HG03354 (cell line): Measurements from ENCODE around the gene PEX26.

Experiments
- ATAC-seq: cut with Tn5 transposase; IDR thresholded peaks from one replicate; pipeline ENCODE4 v1.9.1; 2021; ENCODE audit warnings: mild to moderate bottlenecking; ENCODE audit not compliant: unreplicated experiment, poor library complexity, severe bottlenecking

The PEX26 gene

DNA sequence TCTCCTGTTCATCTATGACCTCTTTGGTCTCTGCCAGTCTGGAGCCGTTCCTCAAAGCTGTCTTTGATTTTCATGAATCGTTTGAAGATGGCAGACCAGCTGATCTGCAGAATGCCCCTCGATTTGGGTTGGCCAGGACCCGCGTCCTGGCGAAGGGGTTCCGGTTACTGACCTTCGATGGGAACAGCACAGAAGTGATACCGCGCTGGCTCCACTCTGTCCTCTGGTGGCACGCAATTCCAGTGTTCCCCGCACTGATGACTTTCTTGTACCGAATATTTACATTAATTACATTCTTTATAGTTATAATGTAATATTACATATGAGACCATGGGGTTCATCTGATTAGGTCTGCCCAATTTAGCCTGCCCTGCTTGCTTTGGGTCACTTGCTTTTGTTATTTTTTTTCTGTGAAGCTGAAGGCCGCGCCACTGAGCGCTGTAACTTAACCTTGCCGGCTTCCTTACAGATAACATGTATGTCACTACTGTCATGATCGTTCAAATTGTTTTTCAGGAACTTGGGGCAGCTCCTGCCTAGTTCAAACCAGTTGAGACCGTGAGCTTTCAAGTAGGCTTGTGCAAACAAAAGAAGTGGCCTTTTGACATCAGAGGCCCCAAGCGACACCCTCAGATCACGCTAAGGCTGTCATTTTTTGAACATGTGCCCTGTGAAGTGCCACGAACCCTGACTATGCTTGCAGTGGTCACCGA lies 68.0 kb downstream of the PEX26 start:
- ATAC-seq: no peak

DNA sequence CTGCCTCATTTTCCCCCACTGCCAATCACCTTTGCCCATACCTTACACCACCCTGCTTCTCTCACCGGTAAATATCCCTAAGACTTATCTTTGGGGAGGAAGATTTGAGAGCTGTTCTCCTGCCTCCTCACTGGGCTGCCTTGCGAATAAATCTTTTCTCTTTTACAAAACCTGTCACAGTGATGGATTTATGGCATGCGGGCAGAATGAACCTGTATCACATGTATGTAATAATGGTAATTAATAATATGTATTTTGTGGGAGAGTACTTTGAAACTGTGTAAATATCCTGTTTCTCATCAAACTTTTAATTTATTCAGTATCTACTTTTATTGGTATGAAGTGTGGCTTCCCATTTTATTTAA lies 68.6 kb downstream of the PEX26 start:
- no peak for ATAC-seq

DNA sequence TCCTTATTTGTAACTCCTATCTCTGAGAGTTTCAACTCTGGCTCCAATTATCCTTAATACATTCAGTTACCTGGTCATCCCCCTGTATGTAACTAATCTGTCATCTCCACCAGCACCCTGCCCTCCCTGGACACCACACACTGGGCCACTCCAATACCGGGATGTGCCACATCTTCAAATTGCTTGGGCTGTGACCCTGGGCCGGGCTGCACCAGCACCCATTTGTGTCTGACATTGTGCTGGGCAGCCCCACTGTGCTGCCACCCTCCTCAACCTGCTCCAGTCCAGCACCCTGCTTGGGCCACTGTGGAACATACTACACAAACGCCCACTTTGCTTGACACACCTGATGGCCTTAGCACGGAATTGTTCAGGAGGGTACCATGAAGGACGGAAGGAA lies 70.0 kb downstream of the PEX26 start:
- ATAC-seq: no peak

DNA sequence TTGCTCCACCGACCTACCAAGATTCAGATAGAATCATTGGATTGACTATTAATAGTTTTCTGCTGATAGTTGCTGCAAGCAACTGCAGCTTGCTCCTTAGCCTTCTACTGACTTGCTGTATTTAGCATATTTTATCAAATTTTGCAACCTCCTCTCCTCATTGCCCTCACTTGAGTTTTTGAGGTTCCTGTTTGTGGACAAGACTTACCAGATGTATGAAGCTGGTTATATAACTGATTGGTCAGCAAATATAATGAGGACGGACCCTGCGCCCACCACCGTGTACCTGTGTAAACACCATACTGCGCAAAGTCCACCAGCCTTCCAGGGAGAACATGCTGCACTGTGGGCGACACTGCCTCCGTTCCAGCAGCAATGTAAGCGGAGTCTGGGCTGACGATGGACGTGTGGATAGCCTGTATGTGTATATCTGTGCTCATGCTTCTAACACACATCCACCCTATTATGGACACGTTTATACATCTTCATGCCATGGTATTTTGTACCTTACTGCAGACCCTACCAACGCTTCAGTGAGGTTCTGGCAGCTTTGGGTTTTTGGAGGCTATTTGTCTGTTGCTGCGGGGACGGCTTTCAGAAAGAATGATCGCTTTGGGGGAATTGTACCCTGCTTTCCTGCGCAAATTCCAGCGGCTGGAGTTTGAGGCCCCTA lies 70.6 kb downstream of the PEX26 start:
- ATAC-seq: no peak

DNA sequence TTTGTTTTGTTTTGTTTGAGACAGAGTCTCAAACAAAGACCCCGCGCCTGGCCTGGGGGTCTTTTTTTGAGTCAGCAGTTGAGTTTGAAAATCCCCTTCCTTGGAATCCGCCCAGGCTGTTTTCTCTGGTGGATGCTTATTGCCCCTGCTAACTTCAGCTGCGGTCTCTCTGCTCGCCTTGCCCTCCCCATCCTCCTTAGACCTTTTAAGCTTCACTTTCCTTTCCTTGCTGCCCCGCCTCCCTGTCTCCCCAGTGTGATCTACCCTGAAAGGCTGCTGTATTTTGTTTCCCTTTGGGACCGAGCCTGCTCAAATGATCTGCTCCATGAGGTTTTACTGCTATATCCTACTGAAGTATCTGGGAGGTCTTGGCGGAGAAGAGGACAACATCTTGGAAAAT lies 74.7 kb downstream of the PEX26 start:
- no peak for ATAC-seq

DNA sequence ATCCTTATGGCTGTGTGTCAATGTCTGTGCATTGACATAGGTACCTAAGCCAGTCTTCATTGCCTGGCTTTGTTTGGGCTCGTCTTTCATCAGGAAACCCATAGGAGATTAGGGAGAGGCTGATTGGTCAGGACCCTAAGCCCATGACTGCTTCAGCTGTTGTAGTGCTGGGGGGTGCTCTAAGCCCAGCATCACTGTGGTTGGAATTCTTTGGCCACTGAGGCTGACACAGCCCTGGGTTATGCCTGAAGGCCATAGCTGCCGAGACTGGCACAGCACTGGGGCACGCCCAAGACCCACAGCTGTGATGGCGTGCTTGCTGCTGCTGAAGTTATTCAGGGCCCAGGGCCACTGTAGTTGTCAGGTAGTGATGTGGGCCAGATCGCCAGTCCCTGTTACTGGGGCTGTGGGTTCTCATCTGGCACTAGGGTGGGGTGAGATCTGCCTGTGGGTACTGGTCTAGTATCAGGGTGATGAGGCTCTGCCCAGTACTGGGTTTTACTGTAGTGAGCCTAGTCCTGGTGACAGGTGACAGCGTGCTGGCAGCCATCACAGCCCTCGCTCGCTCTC lies 77.1 kb downstream of the PEX26 start:
- ATAC-seq: no peak
